Measurements from ENCODE around the gene TMEM214. TPM values are rescaled to one million over a fixed set of nuclear protein-coding genes. Genes with fewer than 3 reads are reported as not detected.

Gene TMEM214
- total RNA-seq, 3 donors from 2014 or later (not counting 1 experiment from before 2014, with no cell fraction given), result 64.9 to 81.1 (median 79.2) TPM

- no peaks in the 10 kb centered on the region for H3K9me3 ChIP-seq (ENCODE audit: control insufficient read depth, insufficient read depth, low read length)
- peak within 1 kb of the TSS; percentile 82 for H3K27ac ChIP-seq (ENCODE audit: low read length)
- H3K27ac Mint-ChIP-seq, result peak within 1 kb of the TSS; percentile 79 to 87
- no peaks in the 10 kb centered on the region for H3K27me3 ChIP-seq (ENCODE audit: control insufficient read depth, insufficient read depth, low read length)
- H3K4me1 Mint-ChIP-seq, result peaks cover 16 to 24% of the 10 kb centered on the region in 2 donors
- intact Hi-C loops (cut with micrococcal nuclease), result loop anchor here (1.0 to 10.0 kb wide), 4 partner anchors 16 to 125 kb away; partner anchors contain the start of genes AGBL5, ATRAID, OST4 and PREB
- ATAC-seq (no peak), DNase-seq (no peak)
- H3K4me3 Mint-ChIP-seq, result peak within 1 kb of the TSS; percentile 89
- H3K4me3 ChIP-seq (ENCODE audit: low read length), result peak within 1 kb of the TSS; percentile 65
- no peaks in the 10 kb centered on the region for H3K36me3 ChIP-seq (ENCODE audit: control insufficient read depth, insufficient read depth, low read length)
- peaks cover 27% of the 10 kb centered on the region for H3K4me1 ChIP-seq (ENCODE audit: control insufficient read depth, insufficient read depth, low read length)
- no peaks in the 10 kb centered on the region for H3K27me3 Mint-ChIP-seq (ENCODE audit: low read depth in 2 of 2)
- no peaks in the 10 kb centered on the region for H3K9me3 Mint-ChIP-seq
- TF ChIP-seq CTCF (IDR thresholded peaks at IDR 0.05), result peak; percentile 50
- WGBS (ENCODE audit: insufficient coverage), result 17% methylated on average over 54 of the region's 54 CpGs
- no peaks in the 10 kb centered on the region for H3K36me3 Mint-ChIP-seq
These were observed 54.2 kb downstream of the TMEM214 start, which contains the start of gene KHK for GRCh38 chr2:27086724-27087593. TSS of gene KHK (plus strand) at chr2:27086772. CDS start at chr2:27087260, 488 bp downstream.

GRCh38 chr2:27087823-27088410, 55.2 kb downstream of the TMEM214 start:
- Mint-ChIP-seq H3K4me1 (peaks cover 16 to 24% of the 10 kb centered on the region in 2 donors), H3K27ac (no peak overlapping the region), H3K27me3 (ENCODE audit: low read depth in 2 of 2) (no peaks in the 10 kb centered on the region), H3K36me3 (no peaks in the 10 kb centered on the region), H3K9me3 (no peaks in the 10 kb centered on the region), H3K4me3 (peak overlapping the region; percentile 89)
- Histone ChIP-seq H3K27me3 (ENCODE audit: control insufficient read depth, insufficient read depth, low read length) (no peaks in the 10 kb centered on the region), H3K4me3 (ENCODE audit: low read length) (no peak overlapping the region), H3K9me3 (ENCODE audit: control insufficient read depth, insufficient read depth, low read length) (no peaks in the 10 kb centered on the region), H3K36me3 (ENCODE audit: control insufficient read depth, insufficient read depth, low read length) (no peaks in the 10 kb centered on the region), H3K4me1 (ENCODE audit: control insufficient read depth, insufficient read depth, low read length) (peaks cover 23% of the 10 kb centered on the region), H3K27ac (ENCODE audit: low read length) (no peak overlapping the region)
- TF ChIP-seq CTCF (IDR thresholded peaks at IDR 0.05), result no peak
- DNase-seq (no peak), ATAC-seq (no peak)
- WGBS (ENCODE audit: insufficient coverage), result 95% methylated on average over 5 of the region's 5 CpGs
- intact Hi-C loops (cut with micrococcal nuclease), result loop anchor here (5.0 to 10.0 kb wide), 2 partner anchors 47 to 124 kb away; partner anchors contain the start of genes ATRAID, PREB, PRR30 and SLC5A6

DNA sequence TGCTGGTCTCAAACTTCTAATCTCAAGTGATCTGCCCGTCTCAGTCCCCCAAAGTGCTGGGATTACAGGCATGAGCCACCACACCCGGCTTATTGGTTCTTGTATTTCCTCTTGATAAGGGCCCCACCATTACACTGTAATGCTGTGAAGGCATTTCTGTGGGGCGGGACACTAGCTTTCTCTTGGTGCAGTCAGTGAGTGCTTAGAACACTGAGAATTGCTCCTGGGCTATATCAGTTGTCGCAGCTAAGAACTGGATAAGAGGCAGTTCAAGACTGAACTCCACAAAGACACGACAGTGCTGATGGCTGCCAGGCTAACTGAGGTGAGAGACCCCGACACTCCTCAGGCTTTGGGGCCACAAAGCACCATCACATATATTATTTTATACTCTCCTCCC, 55.9 kb downstream of the TMEM214 start:
- H3K4me3 ChIP-seq (ENCODE audit: low read length), result no peak overlapping the region
- intact Hi-C loops (cut with micrococcal nuclease), result loop anchor here (5.0 to 10.0 kb wide), 2 partner anchors 46 to 124 kb away; partner anchors contain the start of genes ATRAID, PREB, PRR30 and SLC5A6
- H3K36me3 ChIP-seq (ENCODE audit: control insufficient read depth, insufficient read depth, low read length), result no peaks in the 10 kb centered on the region
- H3K9me3 Mint-ChIP-seq, result no peaks in the 10 kb centered on the region
- no peak overlapping the region for H3K27ac ChIP-seq (ENCODE audit: low read length)
- no peaks in the 10 kb centered on the region for H3K27me3 Mint-ChIP-seq (ENCODE audit: low read depth in 2 of 2)
- H3K9me3 ChIP-seq (ENCODE audit: control insufficient read depth, insufficient read depth, low read length), result no peaks in the 10 kb centered on the region
- DNase-seq (no peak), ATAC-seq (no peak)
- peaks cover 16 to 24% of the 10 kb centered on the region in 2 donors for H3K4me1 Mint-ChIP-seq
- H3K27ac Mint-ChIP-seq, result no peak overlapping the region
- H3K4me3 Mint-ChIP-seq, result peak overlapping the region; percentile 61
- no peaks in the 10 kb centered on the region for H3K36me3 Mint-ChIP-seq
- WGBS (ENCODE audit: insufficient coverage), result 92% methylated on average over 6 of the region's 6 CpGs
- peaks cover 21% of the 10 kb centered on the region for H3K4me1 ChIP-seq (ENCODE audit: control insufficient read depth, insufficient read depth, low read length)
- H3K27me3 ChIP-seq (ENCODE audit: control insufficient read depth, insufficient read depth, low read length), result no peaks in the 10 kb centered on the region
- no peak for TF ChIP-seq CTCF (IDR thresholded peaks at IDR 0.05)

All from natural killer cell (primary cell).